ENCODE data around the gene PHF1. TPM values are rescaled to one million over a fixed set of nuclear protein-coding genes. Genes with fewer than 3 reads are reported as not detected.
"Not testable (repeated sequence)": the region's sequence is repeated elsewhere in the genome, so short reads cannot be mapped to it uniquely, and the experiment has no call there.

The PHF1 gene
- total RNA-seq = 21.5 and 34.8 TPM in 2 replicates

- no peak for DNase-seq (ENCODE audit: extremely low read depth, low read depth, low spot score)
Measured at GRCh38 chr6:33410711-33411631, at the start of gene PHF1. TSS of gene PHF1 (plus strand) at chr6:33411014. CDS start at chr6:33412264, 1,250 bp downstream.

- not testable (repeated sequence) for DNase-seq (ENCODE audit: extremely low read depth, low read depth, low spot score)
Measured at GRCh38 chr6:33363486-33363885, 47.3 kb upstream of the PHF1 start.

GRCh38 chr6:33364475-33365205 is 46.2 kb upstream of the PHF1 start:
- not testable (repeated sequence) for DNase-seq (ENCODE audit: extremely low read depth, low read depth, low spot score)

GRCh38 chr6:33365206-33365971 is 45.4 kb upstream of the PHF1 start:
- DNase-seq (ENCODE audit: extremely low read depth, low read depth, low spot score) = not testable (repeated sequence)

GRCh38 chr6:33367009-33367714 is 43.7 kb upstream of the PHF1 start:
- no peak for DNase-seq (ENCODE audit: extremely low read depth, low read depth, low spot score)

GRCh38 chr6:33367715-33368025 is 43.1 kb upstream of the PHF1 start:
- DNase-seq (ENCODE audit: extremely low read depth, low read depth, low spot score) = not testable (repeated sequence)

GRCh38 chr6:33371901-33372300 is 38.9 kb upstream of the PHF1 start:
- DNase-seq (ENCODE audit: extremely low read depth, low read depth, low spot score) = not testable (repeated sequence)

- no peak for DNase-seq (ENCODE audit: extremely low read depth, low read depth, low spot score)
Measured at GRCh38 chr6:33372526-33373123, 38.2 kb upstream of the PHF1 start.

GRCh38 chr6:33373960-33374910 is 36.6 kb upstream of the PHF1 start:
- no peak for DNase-seq (ENCODE audit: extremely low read depth, low read depth, low spot score)

- DNase-seq (ENCODE audit: extremely low read depth, low read depth, low spot score) = no peak
Measured at GRCh38 chr6:33375143-33375671, 35.6 kb upstream of the PHF1 start.

- no peak for DNase-seq (ENCODE audit: extremely low read depth, low read depth, low spot score)
Measured at GRCh38 chr6:33377171-33377570, 33.6 kb upstream of the PHF1 start.

GRCh38 chr6:33379184-33379583 is 31.6 kb upstream of the PHF1 start:
- not testable (repeated sequence) for DNase-seq (ENCODE audit: extremely low read depth, low read depth, low spot score)

- DNase-seq (ENCODE audit: extremely low read depth, low read depth, low spot score) = no peak
Measured at GRCh38 chr6:33380272-33380981, 30.4 kb upstream of the PHF1 start.

- no peak for DNase-seq (ENCODE audit: extremely low read depth, low read depth, low spot score)
Measured at GRCh38 chr6:33383427-33384185, 27.2 kb upstream of the PHF1 start.

GRCh38 chr6:33384581-33385020 is 26.2 kb upstream of the PHF1 start:
- no peak for DNase-seq (ENCODE audit: extremely low read depth, low read depth, low spot score)

- DNase-seq (ENCODE audit: extremely low read depth, low read depth, low spot score) = no peak
Measured at GRCh38 chr6:33390173-33390572, 20.6 kb upstream of the PHF1 start.

GRCh38 chr6:33390767-33391277 is 20.0 kb upstream of the PHF1 start:
- no peak for DNase-seq (ENCODE audit: extremely low read depth, low read depth, low spot score)
